GM12801 (cell line): Measurements from ENCODE around the gene MUC5AC.

Source experiments
- TF ChIP-seq, protein P1 (sequence below): IDR thresholded peaks from one replicate; pipeline ENCODE4 v1.5.1; 2011; ENCODE audit warnings: control low read depth; ENCODE audit not compliant: insufficient read length; ENCODE audit errors: extremely low read depth

The MUC5AC gene

DNA sequence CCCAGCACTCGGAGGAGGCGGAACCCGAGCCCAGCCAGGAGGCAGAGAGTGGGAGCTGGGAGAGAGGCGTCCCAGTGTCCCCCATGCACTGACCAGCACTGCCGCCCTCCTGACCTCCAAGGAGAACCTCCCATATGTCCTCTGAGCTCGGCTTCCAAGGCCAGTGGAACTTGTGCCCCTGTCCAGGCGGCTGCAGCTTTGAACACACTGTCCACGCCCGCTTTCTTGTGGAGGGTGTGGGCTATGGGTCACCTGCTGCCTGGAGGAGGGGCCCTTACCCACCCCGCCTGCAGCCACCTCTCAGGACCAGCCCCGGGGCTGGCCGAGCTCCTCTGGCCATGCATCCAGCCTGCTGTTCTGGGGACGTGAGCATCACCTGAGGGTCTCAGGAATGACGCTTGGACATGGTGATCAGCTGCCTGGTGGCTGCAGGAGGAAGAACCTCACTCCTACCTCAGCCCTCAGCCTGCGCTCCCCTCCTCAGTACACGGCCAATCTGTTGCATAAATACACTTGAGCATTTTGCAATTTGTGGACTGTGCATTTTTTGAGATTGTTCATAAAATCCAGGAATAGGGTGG lies 42.9 kb downstream of the MUC5AC start:
- TF ChIP-seq, protein P1, sequence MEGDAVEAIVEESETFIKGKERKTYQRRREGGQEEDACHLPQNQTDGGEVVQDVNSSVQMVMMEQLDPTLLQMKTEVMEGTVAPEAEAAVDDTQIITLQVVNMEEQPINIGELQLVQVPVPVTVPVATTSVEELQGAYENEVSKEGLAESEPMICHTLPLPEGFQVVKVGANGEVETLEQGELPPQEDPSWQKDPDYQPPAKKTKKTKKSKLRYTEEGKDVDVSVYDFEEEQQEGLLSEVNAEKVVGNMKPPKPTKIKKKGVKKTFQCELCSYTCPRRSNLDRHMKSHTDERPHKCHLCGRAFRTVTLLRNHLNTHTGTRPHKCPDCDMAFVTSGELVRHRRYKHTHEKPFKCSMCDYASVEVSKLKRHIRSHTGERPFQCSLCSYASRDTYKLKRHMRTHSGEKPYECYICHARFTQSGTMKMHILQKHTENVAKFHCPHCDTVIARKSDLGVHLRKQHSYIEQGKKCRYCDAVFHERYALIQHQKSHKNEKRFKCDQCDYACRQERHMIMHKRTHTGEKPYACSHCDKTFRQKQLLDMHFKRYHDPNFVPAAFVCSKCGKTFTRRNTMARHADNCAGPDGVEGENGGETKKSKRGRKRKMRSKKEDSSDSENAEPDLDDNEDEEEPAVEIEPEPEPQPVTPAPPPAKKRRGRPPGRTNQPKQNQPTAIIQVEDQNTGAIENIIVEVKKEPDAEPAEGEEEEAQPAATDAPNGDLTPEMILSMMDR: no peak

DNA sequence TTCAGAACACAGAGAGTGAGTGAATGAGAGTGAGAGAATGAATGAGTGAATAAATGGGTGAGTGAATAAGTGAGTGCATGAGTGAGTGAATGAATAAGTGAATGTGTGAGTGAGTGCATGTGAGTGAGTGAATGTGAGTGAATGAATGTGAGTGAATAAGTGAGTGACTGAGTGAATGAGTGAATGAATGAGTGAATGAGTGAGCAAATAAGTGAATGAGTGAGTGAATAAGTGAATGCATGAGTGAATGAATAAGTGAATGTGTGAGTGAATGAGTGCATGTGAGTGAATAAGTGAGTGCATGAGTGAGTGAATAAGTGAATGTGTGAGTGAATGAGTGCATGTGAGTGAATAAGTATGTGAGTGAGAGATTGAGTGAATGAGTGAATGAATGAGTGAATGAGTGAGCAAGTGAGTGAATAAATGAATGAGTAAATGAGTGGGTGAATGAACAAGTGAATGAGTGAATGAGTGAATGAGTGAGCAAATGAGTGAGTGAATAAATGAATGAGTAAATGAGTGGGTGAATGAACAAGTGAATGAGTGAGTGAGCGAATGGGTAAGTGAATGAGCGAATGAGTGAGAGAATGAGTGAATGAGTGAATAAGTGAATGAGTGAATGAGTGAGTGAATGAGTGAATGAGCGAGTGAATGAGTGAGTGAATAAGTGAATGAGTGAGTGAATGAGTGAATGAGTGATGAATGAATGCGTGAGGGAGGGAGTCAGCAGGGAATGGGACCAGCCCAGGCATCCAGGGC lies 43.8 kb downstream of the MUC5AC start:
- TF ChIP-seq, protein P1: no peak

DNA sequence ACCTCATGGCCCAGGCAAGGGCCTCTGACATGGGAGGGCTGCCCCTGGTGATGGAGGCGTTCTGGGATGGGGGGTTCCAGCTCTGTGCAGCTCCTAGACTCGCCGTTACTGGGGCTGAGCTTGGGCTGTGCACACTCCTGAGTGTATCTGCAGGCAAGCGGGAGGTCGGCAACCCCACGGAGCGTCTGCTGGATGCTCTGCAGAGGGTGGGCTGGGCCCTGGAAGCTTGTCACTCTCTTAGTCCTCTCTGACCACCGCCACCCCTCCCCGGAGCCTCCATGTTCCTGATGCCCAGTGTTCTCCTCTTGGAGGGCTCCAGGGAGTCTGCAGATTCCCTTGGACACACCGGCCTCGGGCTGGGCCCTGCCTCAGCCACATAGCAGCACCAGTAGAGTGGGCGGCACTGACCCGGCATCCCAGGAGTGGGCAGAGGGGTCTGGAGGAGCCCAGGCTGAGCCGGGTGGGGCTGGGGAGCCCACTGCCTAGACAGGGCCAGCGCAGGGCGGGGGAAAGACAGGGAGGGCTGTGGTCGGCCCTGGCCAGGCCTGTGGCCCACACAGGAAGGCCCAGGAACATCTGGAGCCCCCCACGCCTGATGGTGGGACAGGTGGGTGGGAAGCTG lies 44.5 kb downstream of the MUC5AC start:
- TF ChIP-seq, protein P1: no peak

DNA sequence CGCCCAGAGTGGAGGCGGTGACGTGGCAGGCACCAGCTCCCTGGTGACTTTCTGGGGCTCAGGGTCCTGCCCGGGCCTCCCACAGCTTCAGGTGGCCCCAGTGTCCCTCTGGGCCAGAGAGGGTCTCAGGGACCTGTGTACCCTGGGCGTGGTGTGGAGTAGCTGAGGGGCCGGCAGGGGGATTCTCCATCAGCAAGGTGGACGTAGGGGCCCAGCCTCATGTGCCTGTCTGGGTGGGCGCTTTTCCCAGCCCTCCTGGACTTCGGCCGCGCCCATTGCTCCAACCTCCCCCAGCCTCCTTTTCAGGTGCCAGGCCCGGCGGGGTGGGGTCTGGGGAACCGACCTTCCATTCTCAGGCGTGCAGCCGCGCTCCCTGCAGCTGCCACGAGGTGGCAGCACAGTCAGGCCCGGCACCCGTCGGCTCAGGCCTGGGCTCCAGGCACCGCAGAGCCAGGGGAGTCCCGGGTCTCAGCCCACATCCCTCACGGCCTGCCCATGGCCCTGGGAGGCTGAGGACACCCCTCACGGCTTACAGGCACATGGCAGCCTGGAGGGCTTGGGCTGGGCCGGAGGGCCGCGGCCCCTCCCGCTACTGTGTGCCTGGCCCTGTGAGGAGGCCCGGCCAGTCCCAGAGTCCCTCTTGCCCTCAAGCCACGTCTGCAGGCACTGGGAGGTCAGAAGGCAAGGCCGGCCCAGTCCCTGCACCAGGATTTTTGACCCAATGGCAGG lies 45.2 kb downstream of the MUC5AC start:
- TF ChIP-seq, protein P1: no peak

DNA sequence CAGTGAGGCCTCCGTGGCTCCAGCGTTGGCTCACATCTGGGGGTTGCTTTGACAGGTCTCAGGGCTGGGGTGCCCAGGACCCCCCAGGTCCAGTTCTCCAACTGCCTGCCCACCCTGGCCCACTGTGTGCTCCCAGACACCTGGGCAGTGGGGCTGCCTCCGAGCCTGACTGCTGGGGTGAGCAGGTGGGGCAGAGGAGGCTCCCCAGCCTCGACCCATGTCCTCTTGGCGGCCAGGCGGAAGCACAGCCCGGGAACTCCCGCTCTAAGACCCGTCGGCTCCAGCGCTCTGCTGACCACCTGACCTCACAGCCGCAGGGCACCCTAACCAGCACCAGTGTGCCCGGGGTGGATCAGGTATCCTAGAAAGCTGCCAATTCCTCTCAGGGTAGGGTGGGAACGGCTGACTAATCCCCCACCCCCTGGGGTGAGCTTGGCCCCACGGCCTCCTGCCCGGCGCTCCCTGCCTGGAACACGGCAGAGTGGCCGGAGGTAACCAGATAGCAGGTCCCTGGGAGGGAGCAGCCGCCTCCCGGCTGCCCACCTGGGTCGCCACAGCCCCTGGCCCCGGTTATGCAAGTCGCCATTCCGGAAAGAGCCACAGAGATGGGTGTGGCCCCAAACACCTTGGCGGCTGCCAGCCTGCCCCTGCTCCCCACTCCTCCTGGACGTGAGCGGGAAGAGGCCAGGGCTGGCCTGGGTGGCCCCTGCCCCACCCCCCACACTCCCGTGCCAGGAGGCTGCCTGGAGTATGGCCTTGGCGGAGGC lies 45.9 kb downstream of the MUC5AC start:
- TF ChIP-seq, protein P1: no peak

DNA sequence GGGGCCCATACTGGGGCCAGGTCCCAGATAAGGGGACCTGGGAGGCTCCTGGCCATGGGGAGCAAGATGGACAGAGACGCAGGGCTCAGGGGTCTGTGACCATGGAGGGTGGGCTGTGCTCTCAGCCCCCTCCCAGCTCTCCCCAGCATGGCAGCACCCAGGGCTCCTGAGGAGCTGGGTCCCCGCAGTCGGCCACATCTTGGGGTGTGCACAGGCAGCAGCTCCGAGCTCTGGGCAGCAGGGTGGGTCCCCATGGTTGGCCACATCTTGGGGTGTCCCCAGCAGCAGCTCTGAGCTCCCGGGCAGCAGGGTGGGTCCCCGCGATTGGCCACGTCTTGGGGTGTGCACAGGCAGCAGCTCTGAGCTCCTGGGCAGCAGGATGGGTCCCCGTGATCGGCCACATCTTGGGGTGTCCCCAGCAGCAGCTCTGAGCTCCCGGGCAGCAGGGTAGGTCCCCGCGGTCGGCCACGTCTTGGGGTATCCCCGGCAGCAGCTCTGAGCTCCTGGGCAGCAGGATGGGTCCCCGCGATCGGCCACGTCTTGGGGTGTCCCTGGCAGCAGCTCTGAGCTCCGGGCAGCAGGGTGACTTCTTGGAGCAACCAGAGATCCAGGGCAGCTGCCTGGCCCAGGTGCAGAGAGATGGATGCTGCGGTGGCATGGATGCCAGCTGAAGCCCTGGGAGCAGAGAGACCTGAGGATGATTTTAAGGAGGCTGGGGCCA lies 46.8 kb downstream of the MUC5AC start:
- TF ChIP-seq, protein P1: no peak
